HCT116 (cell line): ENCODE measurements around the gene NUDT14.

ENCODE experiments used
- EGR1 ChIP-seq: IDR thresholded peaks from 2 replicates; pipeline ENCODE4 v1.6.1; 2012; ENCODE audit warnings: low read depth
- ELF1 ChIP-seq: IDR thresholded peaks from 2 replicates; pipeline ENCODE4 v1.6.1; 2012; ENCODE audit warnings: low read depth, borderline replicate concordance
- EZH2 ChIP-seq: fragments of 200-600 bp; sonication (generic); IDR thresholded peaks from 2 replicates; pipeline ENCODE4 v1.6.1; 2017; ENCODE audit warnings: antibody characterized with exemption, mixed run types
- EZH2phosphoT487 ChIP-seq: fragments of 200-600 bp; IDR thresholded peaks from 2 replicates; pipeline ENCODE4 v1.6.1; 2018; ENCODE audit warnings: antibody characterized with exemption, borderline replicate concordance
- JUND ChIP-seq: IDR thresholded peaks from 2 replicates; pipeline ENCODE4 v1.6.1; 2012
- POLR2A ChIP-seq: IDR thresholded peaks from 2 replicates; pipeline ENCODE4 v1.7.0; 2011; ENCODE audit warnings: borderline replicate concordance; ENCODE audit not compliant: insufficient read depth, insufficient read length; ENCODE audit errors: extremely low read depth
- POLR2AphosphoS5 ChIP-seq: IDR thresholded peaks from 2 replicates; pipeline ENCODE4 v1.6.1; 2011; ENCODE audit warnings: mild to moderate bottlenecking, low read depth, low read length, moderate library complexity
- RAD21 ChIP-seq: IDR thresholded peaks from 2 replicates; pipeline ENCODE4 v1.6.1; 2012; ENCODE audit warnings: low read depth, mild to moderate bottlenecking
- TCF7L2 ChIP-seq: IDR thresholded peaks from 2 replicates; pipeline ENCODE4 v1.7.0; 2011; ENCODE audit warnings: borderline replicate concordance, inconsistent platforms; ENCODE audit not compliant: insufficient read depth, insufficient read length; ENCODE audit errors: extremely low read depth
- ZNF274 ChIP-seq: fragments of 200-500 bp; sonication (Bioruptor generic); IDR thresholded peaks from 2 replicates; pipeline ENCODE4 v1.6.1; 2014; ENCODE audit warnings: mild to moderate bottlenecking, low read depth, low read length, inconsistent platforms
- TF ChIP-seq, protein P1 (sequence below), 3 experiments: fragments of 200-600 bp in 1 of 3; sonication (generic) in 1 of 3; IDR thresholded peaks in 2 of 3; conservative IDR thresholded peaks in 1 of 3; 2 replicates each; pipeline ENCODE4 v1.5.1; 2012 to 2017; ENCODE audit warnings: low read depth in 2 of 3, low read length in 2 of 3, antibody characterized with exemption in 1 of 3, borderline replicate concordance in 1 of 3, control low read depth in 1 of 3, mild to moderate bottlenecking in 1 of 3, mixed read lengths in 1 of 3, mixed run types in 1 of 3, moderate library complexity in 1 of 3; ENCODE audit not compliant: insufficient read depth in 1 of 3
- TF ChIP-seq, protein P2 (sequence below): IDR thresholded peaks from 2 replicates; pipeline ENCODE4 v1.6.1; 2011; ENCODE audit warnings: mild to moderate bottlenecking, low read length, moderate library complexity; ENCODE audit not compliant: insufficient replicate concordance; ENCODE audit errors: extremely low read depth

DNA sequence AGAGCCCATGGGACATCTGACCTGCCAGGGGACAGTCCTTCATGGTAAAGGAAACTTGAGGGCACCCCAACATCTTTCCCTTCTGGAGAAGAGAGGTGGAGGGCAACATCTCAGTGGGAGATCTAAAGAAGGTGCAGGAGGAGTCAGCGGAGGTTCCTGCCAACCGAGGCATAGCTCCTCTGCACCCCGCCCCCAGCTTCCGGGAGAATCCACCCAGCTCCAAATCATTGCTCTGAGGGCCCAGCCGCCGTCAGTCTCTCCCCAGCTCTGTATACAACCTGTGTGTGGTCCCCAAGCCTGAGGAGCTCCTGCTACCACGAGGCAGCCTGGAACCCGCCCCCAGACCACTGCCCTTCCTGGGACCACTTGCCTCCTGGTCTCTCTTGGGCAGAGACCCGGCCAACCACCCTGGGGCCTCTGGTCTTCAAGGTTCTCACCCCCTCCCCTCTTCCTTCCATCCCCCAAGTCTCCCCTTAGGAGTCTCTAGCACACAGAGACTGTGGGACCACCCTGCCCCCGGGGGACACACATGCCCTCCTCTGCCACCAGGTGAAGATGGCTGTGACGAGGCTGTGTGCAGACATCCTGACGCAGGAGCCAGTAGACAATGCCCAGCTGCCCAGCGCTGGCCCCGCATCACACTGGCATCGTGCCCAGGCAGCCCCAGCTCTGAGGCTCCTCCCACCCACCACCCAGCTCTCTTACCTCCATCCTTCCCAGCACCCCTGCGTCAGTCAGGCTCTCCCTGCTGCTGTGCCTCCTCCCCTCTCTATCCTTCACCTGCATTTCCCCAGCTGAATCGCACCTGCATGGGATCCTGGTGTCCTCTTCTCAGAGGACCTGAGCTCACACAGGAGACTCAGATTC lies 13.0 kb upstream of the NUDT14 start:
- TF ChIP-seq POLR2AphosphoS5 (no peak), TCF7L2 (no peak), EZH2 (no peak), EZH2phosphoT487 (no peak), RAD21 (no peak), POLR2A (no peak), ELF1 (no peak), ZNF274 (no peak), EGR1 (no peak), JUND (no peak)
- TF ChIP-seq, protein P1, sequence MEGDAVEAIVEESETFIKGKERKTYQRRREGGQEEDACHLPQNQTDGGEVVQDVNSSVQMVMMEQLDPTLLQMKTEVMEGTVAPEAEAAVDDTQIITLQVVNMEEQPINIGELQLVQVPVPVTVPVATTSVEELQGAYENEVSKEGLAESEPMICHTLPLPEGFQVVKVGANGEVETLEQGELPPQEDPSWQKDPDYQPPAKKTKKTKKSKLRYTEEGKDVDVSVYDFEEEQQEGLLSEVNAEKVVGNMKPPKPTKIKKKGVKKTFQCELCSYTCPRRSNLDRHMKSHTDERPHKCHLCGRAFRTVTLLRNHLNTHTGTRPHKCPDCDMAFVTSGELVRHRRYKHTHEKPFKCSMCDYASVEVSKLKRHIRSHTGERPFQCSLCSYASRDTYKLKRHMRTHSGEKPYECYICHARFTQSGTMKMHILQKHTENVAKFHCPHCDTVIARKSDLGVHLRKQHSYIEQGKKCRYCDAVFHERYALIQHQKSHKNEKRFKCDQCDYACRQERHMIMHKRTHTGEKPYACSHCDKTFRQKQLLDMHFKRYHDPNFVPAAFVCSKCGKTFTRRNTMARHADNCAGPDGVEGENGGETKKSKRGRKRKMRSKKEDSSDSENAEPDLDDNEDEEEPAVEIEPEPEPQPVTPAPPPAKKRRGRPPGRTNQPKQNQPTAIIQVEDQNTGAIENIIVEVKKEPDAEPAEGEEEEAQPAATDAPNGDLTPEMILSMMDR (IDR thresholded peaks at IDR 0.05 in 2 of 3, conservative IDR thresholded peaks at IDR 0.05 in 1 of 3; ENCODE audit: borderline replicate concordance in 1 of 3, insufficient read depth in 1 of 3, low read depth in 2 of 3, low read length in 2 of 3) = no peak
- TF ChIP-seq, protein P2, sequence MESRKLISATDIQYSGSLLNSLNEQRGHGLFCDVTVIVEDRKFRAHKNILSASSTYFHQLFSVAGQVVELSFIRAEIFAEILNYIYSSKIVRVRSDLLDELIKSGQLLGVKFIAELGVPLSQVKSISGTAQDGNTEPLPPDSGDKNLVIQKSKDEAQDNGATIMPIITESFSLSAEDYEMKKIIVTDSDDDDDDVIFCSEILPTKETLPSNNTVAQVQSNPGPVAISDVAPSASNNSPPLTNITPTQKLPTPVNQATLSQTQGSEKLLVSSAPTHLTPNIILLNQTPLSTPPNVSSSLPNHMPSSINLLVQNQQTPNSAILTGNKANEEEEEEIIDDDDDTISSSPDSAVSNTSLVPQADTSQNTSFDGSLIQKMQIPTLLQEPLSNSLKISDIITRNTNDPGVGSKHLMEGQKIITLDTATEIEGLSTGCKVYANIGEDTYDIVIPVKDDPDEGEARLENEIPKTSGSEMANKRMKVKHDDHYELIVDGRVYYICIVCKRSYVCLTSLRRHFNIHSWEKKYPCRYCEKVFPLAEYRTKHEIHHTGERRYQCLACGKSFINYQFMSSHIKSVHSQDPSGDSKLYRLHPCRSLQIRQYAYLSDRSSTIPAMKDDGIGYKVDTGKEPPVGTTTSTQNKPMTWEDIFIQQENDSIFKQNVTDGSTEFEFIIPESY = no peak
